H1 (cell line): ENCODE measurements around the gene CASTOR1. TPM values are rescaled to one million over a fixed set of nuclear protein-coding genes. Genes with fewer than 3 reads are reported as not detected.

ENCODE experiments used
- CTCF ChIA-PET: fragments of 300-600 bp; sonication (Branson Sonifier 250); formaldehyde crosslinking; loops from one replicate; lab custom pipeline; 2021; ENCODE audit not compliant: partially characterized antibody; lab: Charles Lee
- POLR2A ChIA-PET: fragments of 300-600 bp; sonication (Branson Sonifier 250); formaldehyde crosslinking; loops from one replicate; lab custom pipeline; 2021; ENCODE audit warnings: inconsistent platforms; ENCODE audit not compliant: partially characterized antibody; lab: Charles Lee
- DNase-seq, 2 experiments: peaks; one replicate each; pipeline versions ENCODE4 v3.0.0 to v3.0.0-alpha.2; 2010 to 2022; ENCODE audit warnings: low spot score in 2 of 2, low read depth in 1 of 2, mixed read lengths in 1 of 2
- FAIRE-seq: peaks from 2 replicates; lab custom pipeline; 2011; peaks lifted over from hg19 to GRCh38; lab: Jason Lieb, UNC
- H2AFZ ChIP-seq: 2 replicates; pipeline ENCODE4 v1.8.1; 2012; ENCODE audit warnings: low read length, inconsistent platforms
- H2AK5ac ChIP-seq: 2 replicates; pipeline ENCODE4 v1.6.1; 2013; ENCODE audit warnings: low read depth, low read length
- H2BK120ac ChIP-seq: replicated peaks from 2 replicates; pipeline ENCODE3; 2013; ENCODE audit warnings: low read depth, low read length, inconsistent platforms
- H2BK12ac ChIP-seq: 2 replicates; pipeline ENCODE4 v1.6.1; 2013; ENCODE audit warnings: low read depth, low read length
- H2BK15ac ChIP-seq: 2 replicates; pipeline ENCODE4 v1.6.1; 2013; ENCODE audit warnings: low read length
- H2BK20ac ChIP-seq: 2 replicates; pipeline ENCODE4 v1.6.1; 2013; ENCODE audit warnings: low read length
- H2BK5ac ChIP-seq: 2 replicates; pipeline ENCODE4 v1.6.1; 2013; ENCODE audit warnings: low read depth, low read length
- H3K14ac ChIP-seq: 2 replicates; pipeline ENCODE4 v1.6.1; 2013; ENCODE audit warnings: inconsistent platforms; ENCODE audit not compliant: insufficient read length
- H3K18ac ChIP-seq: 2 replicates; pipeline ENCODE4 v1.6.1; 2013; ENCODE audit warnings: low read length; ENCODE audit errors: extremely low read depth
- H3K23ac ChIP-seq: 2 replicates; pipeline ENCODE4 v1.6.1; 2013; ENCODE audit warnings: inconsistent platforms; ENCODE audit not compliant: insufficient read length
- H3K23me2 ChIP-seq: 2 replicates; pipeline ENCODE4 v1.6.1; 2013; ENCODE audit warnings: low read depth, low read length
- H3K27ac ChIP-seq: 2 replicates; pipeline ENCODE4 v1.6.1; 2011; ENCODE audit warnings: low read depth, low read length, inconsistent platforms
- H3K27me3 ChIP-seq, 4 experiments: replicated peaks in 1 of 4; 1 replicate in 1 of 4; 2 replicates in 3 of 4; pipeline versions ENCODE4 v1.6.1 to v1.8.1; 2011 to 2013; ENCODE audit warnings: low read length in 3 of 4, mild to moderate bottlenecking in 3 of 4, inconsistent platforms in 2 of 4, mixed read lengths in 2 of 4, moderate library complexity in 1 of 4; ENCODE audit not compliant: control insufficient read depth in 3 of 4, insufficient read depth in 3 of 4; ENCODE audit errors: extremely low read depth in 1 of 4
- H3K36me3 ChIP-seq, 4 experiments: 2 replicates each; pipeline versions ENCODE4 v1.6.1 to v1.8.1; 2011 to 2013; ENCODE audit warnings: mild to moderate bottlenecking in 4 of 4, low read length in 3 of 4, moderate library complexity in 2 of 4, control low read depth in 1 of 4, inconsistent platforms in 1 of 4; ENCODE audit not compliant: insufficient read depth in 4 of 4, control insufficient read depth in 2 of 4
- H3K4ac ChIP-seq: replicated peaks from 2 replicates; pipeline ENCODE3; 2013; ENCODE audit warnings: low read length, low read depth, mixed read lengths, inconsistent platforms; ENCODE audit not compliant: insufficient read length
- H3K4me1 ChIP-seq, 4 experiments: replicated peaks in 1 of 4; 1 replicate in 1 of 4; 2 replicates in 3 of 4; pipeline versions ENCODE4 v1.6.1 to v1.8.1; 2011 to 2013; ENCODE audit warnings: low read length in 3 of 4, inconsistent platforms in 2 of 4, mixed read lengths in 1 of 4; ENCODE audit not compliant: insufficient read depth in 4 of 4, control insufficient read depth in 3 of 4
- H3K4me2 ChIP-seq, 2 experiments: 2 replicates each; pipeline versions ENCODE4 v1.6.1 to v1.8.1; 2011 to 2013; ENCODE audit warnings: low read depth in 2 of 2, low read length in 2 of 2, control low read depth in 1 of 2, inconsistent platforms in 1 of 2, mild to moderate bottlenecking in 1 of 2; ENCODE audit not compliant: insufficient read depth in 1 of 2
- H3K4me3 ChIP-seq, 4 experiments: fragments of 200-600, 300-600 bp in 1 of 4; sonication (generic), shearing (Covaris generic), sonication (Bioruptor Twin) in 1 of 4; 2 replicates each; pipeline versions ENCODE4 v1.5.1 to v1.8.1; 2011 to 2016; ENCODE audit warnings: low read length in 4 of 4, low read depth in 3 of 4, control low read depth in 2 of 4, inconsistent platforms in 2 of 4, mild to moderate bottlenecking in 2 of 4, mixed read lengths in 1 of 4, moderate library complexity in 1 of 4; ENCODE audit not compliant: insufficient read depth in 2 of 4; ENCODE audit errors: extremely low read depth in 1 of 4
- H3K56ac ChIP-seq: replicated peaks from 2 replicates; pipeline ENCODE3; 2013; ENCODE audit warnings: low read depth, mild to moderate bottlenecking, mixed read lengths, low read length, inconsistent platforms; ENCODE audit not compliant: insufficient read length
- H3K79me1 ChIP-seq: 2 replicates; pipeline ENCODE4 v1.6.1; 2013; ENCODE audit warnings: low read depth, low read length, control low read depth
- H3K79me2 ChIP-seq, 2 experiments: 2 replicates each; pipeline versions ENCODE4 v1.6.1 to v1.8.1; 2012 to 2013; ENCODE audit warnings: low read length in 2 of 2, mild to moderate bottlenecking in 2 of 2, inconsistent platforms in 1 of 2; ENCODE audit not compliant: insufficient read depth in 2 of 2, control insufficient read depth in 1 of 2
- H3K9ac ChIP-seq, 4 experiments: replicated peaks in 1 of 4; 1 replicate in 1 of 4; 2 replicates in 3 of 4; pipeline versions ENCODE4 v1.6.1 to v1.8.1; 2011 to 2013; ENCODE audit warnings: low read depth in 3 of 4, low read length in 3 of 4, control low read depth in 2 of 4, mild to moderate bottlenecking in 2 of 4, moderate library complexity in 2 of 4, inconsistent platforms in 1 of 4; ENCODE audit errors: extremely low read depth in 1 of 4
- H3K9me3 ChIP-seq, 2 experiments: 2 replicates each; pipeline versions ENCODE4 v1.6.1 to v1.8.1; 2012 to 2013; ENCODE audit warnings: mild to moderate bottlenecking in 2 of 2, moderate library complexity in 2 of 2, control low read depth in 1 of 2, inconsistent platforms in 1 of 2, low read depth in 1 of 2, low read length in 1 of 2, mixed read lengths in 1 of 2; ENCODE audit not compliant: insufficient read depth in 2 of 2
- H4K20me1 ChIP-seq, 2 experiments: replicated peaks in 1 of 2; 2 replicates each; pipeline versions ENCODE3 to v1.8.1; 2011 to 2013; ENCODE audit warnings: inconsistent platforms in 2 of 2, low read length in 2 of 2, mild to moderate bottlenecking in 1 of 2; ENCODE audit not compliant: insufficient read depth in 2 of 2, control insufficient read depth in 1 of 2
- H4K5ac ChIP-seq: 2 replicates; pipeline ENCODE4 v1.6.1; 2013; ENCODE audit warnings: low read length, low read depth, mixed read lengths, inconsistent platforms; ENCODE audit not compliant: insufficient read length
- H4K8ac ChIP-seq: 2 replicates; pipeline ENCODE4 v1.8.0; 2013; ENCODE audit warnings: mild to moderate bottlenecking, moderate library complexity, low read length, inconsistent platforms; ENCODE audit not compliant: insufficient read depth; ENCODE audit errors: extremely low read depth
- H4K91ac ChIP-seq: replicated peaks from 2 replicates; pipeline ENCODE3; 2013; ENCODE audit warnings: low read length, mixed read lengths, inconsistent platforms; ENCODE audit not compliant: insufficient read length
- BRCA1 ChIP-seq: IDR thresholded peaks from 2 replicates; pipeline ENCODE4 v1.6.1; 2012; ENCODE audit warnings: low read depth, low read length, improper control_type of control experiment
- CHD1 ChIP-seq: IDR thresholded peaks from 2 replicates; pipeline ENCODE4 v1.6.1; 2012; ENCODE audit warnings: low read depth, low read length, improper control_type of control experiment
- CREB1 ChIP-seq: IDR thresholded peaks from 2 replicates; pipeline ENCODE4 v1.6.1; 2012; ENCODE audit warnings: inconsistent platforms
- EGR1 ChIP-seq: IDR thresholded peaks from 2 replicates; pipeline ENCODE4 v1.6.1; 2011; ENCODE audit warnings: low read depth, low read length, borderline replicate concordance
- HDAC2 ChIP-seq, 2 experiments: fragments of 300-600 bp in 1 of 2; sonication (generic) in 1 of 2; IDR thresholded peaks; 2 replicates each; pipeline ENCODE4 v1.6.1; 2011 to 2012; ENCODE audit warnings: low read depth in 2 of 2, low read length in 2 of 2, mild to moderate bottlenecking in 2 of 2, moderate library complexity in 2 of 2, borderline replicate concordance in 1 of 2, inconsistent platforms in 1 of 2
- HDAC6 ChIP-seq: IDR thresholded peaks from one replicate; pipeline ENCODE4 v1.7.1; 2012; ENCODE audit warnings: low read depth, mild to moderate bottlenecking, inconsistent platforms, low read length, moderate library complexity
- KDM1A ChIP-seq: fragments of 200-600, 300-600 bp; sonication (generic); IDR thresholded peaks from 2 replicates; pipeline ENCODE4 v1.7.1; 2016; ENCODE audit warnings: mild to moderate bottlenecking, low read length, borderline replicate concordance
- MAX ChIP-seq: IDR thresholded peaks from 2 replicates; pipeline ENCODE4 v1.6.1; 2012; ENCODE audit warnings: inconsistent platforms
- PHF8 ChIP-seq: fragments of 200-600 bp; sonication (generic); conservative IDR thresholded peaks from 2 replicates; pipeline ENCODE4 v1.7.1; 2012; ENCODE audit warnings: low read depth, mild to moderate bottlenecking, inconsistent platforms, low read length, moderate library complexity
- SIRT6 ChIP-seq: IDR thresholded peaks from one replicate; pipeline ENCODE4 v1.7.1; 2012; ENCODE audit warnings: low read length, inconsistent platforms
- SP4 ChIP-seq: IDR thresholded peaks from 2 replicates; pipeline ENCODE4 v1.6.1; 2012; ENCODE audit warnings: low read length, inconsistent platforms
- TBP ChIP-seq: IDR thresholded peaks from 2 replicates; pipeline ENCODE4 v1.6.1; 2011; ENCODE audit warnings: low read depth, low read length, improper control_type of control experiment
- TCF12 ChIP-seq: IDR thresholded peaks from 2 replicates; pipeline ENCODE4 v1.6.1; 2011; ENCODE audit warnings: low read depth, mild to moderate bottlenecking, low read length
- WGBS, 2 experiments: shearing (Covaris generic) in 1 of 2; methylation state at CpG; one replicate each; pipeline versions ENCODE4 v1.1.6 to v1.1.7; 2013 to 2015; ENCODE audit warnings: low lambda C conversion rate in 2 of 2, mixed read lengths in 2 of 2, inconsistent platforms in 1 of 2, low coverage in 1 of 2, missing lambda C conversion rate in 1 of 2; ENCODE audit not compliant: insufficient replicate concordance in 2 of 2, insufficient coverage in 1 of 2, insufficient read length in 1 of 2; ENCODE audit errors: extremely low coverage in 1 of 2, missing lambda C conversion rate in 1 of 2; 5-methylcytosine and 5-hydroxymethylcytosine counted together
- polyA plus RNA-seq, 7 experiments: library from polyadenylated mRNA; depleted of rRNA in 3 of 7; stranded (reverse) in 5 of 7; unstranded in 2 of 7; fragments of >200 nt in 5 of 7; fragments of 200-250 nt in 2 of 7; gene quantifications; 1 replicate in 5 of 7; 2 replicates in 1 of 7; 4 replicates in 1 of 7; pipeline versions ENCODE4 v1.2.1 to v1.2.3, GENCODE V29; 2011 to 2013; ENCODE audit warnings: missing spikeins in 2 of 7, mixed read lengths in 2 of 7
- total RNA-seq: library from RNA; stranded (reverse); fragmentation: NEBNext Ultra II Directional; extraction: Animal tissue kit (Norgen Biotek cat#: 25700); gene quantifications from 2 replicates; pipeline ENCODE4 v1.2.1, GENCODE V29; 2021

The CASTOR1 gene
- total and polyA plus RNA-seq, 2 of the 8 experiments (the other 6 are each of a cell fraction or from before 2014, with no cell fraction given): 10.3 to 36.0 TPM

GRCh38 chr22:30295576-30295975, 6.3 kb upstream of the CASTOR1 start:
- H2AK5ac ChIP-seq: no peak overlapping the region
- no peaks in the 10 kb centered on the region for H3K79me2 ChIP-seq
- H2BK15ac ChIP-seq: no peak overlapping the region
- H3K4ac ChIP-seq: no peak overlapping the region
- no peak overlapping the region for H4K5ac ChIP-seq
- no peak overlapping the region for H3K9ac ChIP-seq
- H4K91ac ChIP-seq: no peak overlapping the region
- FAIRE-seq (no peak), DNase-seq (no peak)
- H2AFZ ChIP-seq: no peak overlapping the region
- no peak overlapping the region for H3K23ac ChIP-seq
- H3K4me2 ChIP-seq: no peak overlapping the region
- no peaks in the 10 kb centered on the region for H3K9me3 ChIP-seq
- no peaks in the 10 kb centered on the region for H3K23me2 ChIP-seq
- H3K14ac ChIP-seq: no peak overlapping the region
- H2BK120ac ChIP-seq: no peak overlapping the region
- H3K56ac ChIP-seq: no peak overlapping the region
- ChIA-PET POLR2A (interaction anchor here (1.3 kb wide), 1 partner anchor 61 kb away, joined by 3 read pairs; the partner anchor contains the start of gene SF3A1), CTCF (interaction anchor here (1.1 to 5.7 kb wide), 4 partner anchors 7 to 113 kb away, joined by 4 to 31 read pairs (median 15); partner anchors contain the start of genes CASTOR1 and TBC1D10A)
- no peak overlapping the region for H2BK5ac ChIP-seq
- no peak overlapping the region for H4K8ac ChIP-seq
- no peak overlapping the region for H2BK12ac ChIP-seq
- H3K27ac ChIP-seq: no peak overlapping the region
- H3K4me3 ChIP-seq: no peak overlapping the region
- H4K20me1 ChIP-seq: no peaks in the 10 kb centered on the region
- H3K18ac ChIP-seq: no peak overlapping the region
- H3K27me3 ChIP-seq: no peaks in the 10 kb centered on the region
- no peaks in the 10 kb centered on the region for H3K36me3 ChIP-seq
- peaks cover 0 to 5% (median under 1%) of the 10 kb centered on the region in 4 experiments; a peak in 4 of 7 replicates for H3K4me1 ChIP-seq
- H3K79me1 ChIP-seq: no peaks in the 10 kb centered on the region
- WGBS, 2 experiments: 72% methylated on average over 7 of the region's 7 CpGs; no CpG with 5 or more reads in 1 of the 2 experiments
- no peak overlapping the region for H2BK20ac ChIP-seq
- TF ChIP-seq SP4 (no peak), TBP (no peak), BRCA1 (no peak), MAX (no peak), EGR1 (no peak), CHD1 (no peak), KDM1A (no peak), HDAC2 (IDR thresholded peaks at IDR 0.05; ENCODE audit: borderline replicate concordance in 1 of 2, low read depth in 2 of 2, low read length in 2 of 2) (no peak), SIRT6 (no peak), TCF12 (no peak), PHF8 (no peak), HDAC6 (no peak), CREB1 (no peak)
